ENCODE data around the gene PHLDA2.

PHLDA2 gene, protein sequence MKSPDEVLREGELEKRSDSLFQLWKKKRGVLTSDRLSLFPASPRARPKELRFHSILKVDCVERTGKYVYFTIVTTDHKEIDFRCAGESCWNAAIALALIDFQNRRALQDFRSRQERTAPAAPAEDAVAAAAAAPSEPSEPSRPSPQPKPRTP

DNA sequence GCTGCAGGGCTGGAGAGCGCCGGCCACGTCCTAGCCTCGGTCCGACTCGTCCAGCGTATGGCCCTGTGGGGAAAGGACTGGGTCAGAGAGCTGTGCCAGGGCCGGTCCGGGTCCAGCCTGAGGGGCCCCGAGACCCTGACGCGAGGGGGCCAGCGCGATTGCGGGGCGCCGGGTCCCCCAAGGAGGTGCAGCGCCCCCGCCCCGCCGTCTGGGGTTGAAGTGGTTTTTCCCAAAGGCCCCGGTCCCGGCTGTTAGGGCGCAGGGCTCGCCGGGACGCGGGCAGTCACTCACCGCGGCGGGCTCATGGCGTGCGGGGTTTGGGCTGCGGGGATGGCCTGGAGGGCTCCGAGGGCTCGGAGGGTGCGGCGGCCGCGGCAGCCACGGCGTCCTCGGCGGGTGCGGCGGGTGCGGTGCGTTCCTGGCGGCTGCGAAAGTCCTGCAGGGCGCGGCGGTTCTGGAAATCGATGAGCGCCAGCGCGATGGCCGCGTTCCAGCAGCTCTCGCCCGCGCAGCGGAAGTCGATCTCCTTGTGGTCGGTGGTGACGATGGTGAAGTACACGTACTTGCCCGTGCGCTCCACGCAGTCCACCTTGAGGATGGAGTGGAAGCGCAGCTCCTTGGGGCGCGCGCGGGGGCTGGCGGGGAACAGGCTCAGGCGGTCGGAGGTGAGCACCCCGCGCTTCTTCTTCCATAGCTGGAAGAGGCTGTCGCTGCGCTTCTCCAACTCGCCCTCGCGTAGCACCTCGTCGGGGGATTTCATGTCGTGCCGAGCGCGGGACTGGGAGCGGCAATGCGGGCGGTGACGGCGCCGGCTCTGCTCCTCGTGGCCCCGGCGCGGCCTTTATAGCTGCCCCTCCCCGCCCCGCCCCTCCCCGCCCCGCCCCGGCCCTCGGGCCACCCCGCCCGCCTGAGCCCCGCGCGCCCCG lies at the start of gene PHLDA2:
TSS of gene PHLDA2 (minus strand) at position 816 of the 926 bp plus-strand sequence. CDS start at position 760, 56 bp downstream.
- DNase-seq = peak; percentile 14

GRCh38 chr11:2977113-2977512 lies 47.9 kb upstream of the PHLDA2 start:
- DNase-seq = no peak

- DNase-seq = no peak
These were observed 47.3 kb upstream of the PHLDA2 start for GRCh38 chr11:2976294-2977063.

DNA sequence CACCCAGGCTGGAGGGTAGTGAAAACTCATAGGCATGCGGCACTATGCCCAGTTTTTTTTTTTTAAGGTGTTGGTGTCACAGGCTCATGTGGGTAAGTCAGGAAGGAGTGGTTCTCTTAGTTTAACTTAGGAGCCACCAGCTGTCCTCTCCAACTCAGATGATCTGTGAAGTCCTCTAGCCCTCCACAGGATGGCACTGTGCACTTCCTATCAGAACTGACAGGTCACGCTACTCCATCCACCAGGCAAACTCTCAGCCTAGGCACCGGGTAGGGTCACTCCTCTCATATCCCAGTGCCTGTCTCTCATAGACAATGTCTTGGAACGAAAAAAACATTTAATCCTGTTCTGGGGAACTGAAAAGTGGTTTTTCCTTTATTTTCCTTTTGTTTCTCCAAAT lies 46.4 kb upstream of the PHLDA2 start:
- DNase-seq = peak; percentile 3

DNA sequence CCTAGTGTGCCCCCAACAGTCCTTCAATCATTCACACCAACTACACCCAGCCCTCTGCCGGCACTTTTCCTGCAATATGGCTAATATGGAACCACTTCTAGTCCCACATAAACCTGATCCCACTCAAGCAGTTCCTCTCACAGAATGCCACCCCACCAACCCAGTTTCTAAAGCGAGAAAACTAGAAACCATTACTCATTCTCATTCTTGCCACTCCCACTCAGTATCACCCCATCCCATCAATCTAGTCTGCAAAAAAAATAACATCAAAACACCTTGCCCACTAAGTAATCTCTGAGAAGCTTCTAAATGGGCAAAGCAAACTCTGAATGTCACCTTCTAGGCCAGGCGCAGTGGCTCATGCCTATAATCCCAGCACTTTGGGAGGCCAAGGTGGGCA lies 45.1 kb upstream of the PHLDA2 start:
- no peak for DNase-seq

- DNase-seq = no peak
These were observed 39.2 kb upstream of the PHLDA2 start for GRCh38 chr11:2968341-2968900.

DNA sequence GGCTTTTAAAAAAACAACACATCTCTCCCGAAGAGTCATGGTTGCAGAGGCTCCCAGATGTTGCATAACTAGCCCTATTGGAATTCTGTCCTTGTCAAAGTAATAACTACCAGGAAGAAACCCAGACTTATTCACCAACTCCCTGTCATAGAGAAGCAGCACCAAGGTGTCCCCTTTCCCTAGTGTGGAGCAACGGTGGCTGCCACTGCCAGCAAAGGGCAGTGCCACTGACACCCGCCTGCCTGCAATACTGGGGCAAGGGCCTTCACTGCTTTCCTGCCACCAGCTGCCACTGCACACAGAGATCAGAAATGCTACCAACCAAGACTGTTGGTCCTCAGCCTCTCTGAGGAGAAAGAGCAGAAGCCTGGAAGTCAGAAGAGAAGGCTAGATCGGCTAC lies 35.6 kb upstream of the PHLDA2 start:
- no peak for DNase-seq

GRCh38 chr11:2963761-2964160 lies 34.5 kb upstream of the PHLDA2 start:
- no peak for DNase-seq

DNA sequence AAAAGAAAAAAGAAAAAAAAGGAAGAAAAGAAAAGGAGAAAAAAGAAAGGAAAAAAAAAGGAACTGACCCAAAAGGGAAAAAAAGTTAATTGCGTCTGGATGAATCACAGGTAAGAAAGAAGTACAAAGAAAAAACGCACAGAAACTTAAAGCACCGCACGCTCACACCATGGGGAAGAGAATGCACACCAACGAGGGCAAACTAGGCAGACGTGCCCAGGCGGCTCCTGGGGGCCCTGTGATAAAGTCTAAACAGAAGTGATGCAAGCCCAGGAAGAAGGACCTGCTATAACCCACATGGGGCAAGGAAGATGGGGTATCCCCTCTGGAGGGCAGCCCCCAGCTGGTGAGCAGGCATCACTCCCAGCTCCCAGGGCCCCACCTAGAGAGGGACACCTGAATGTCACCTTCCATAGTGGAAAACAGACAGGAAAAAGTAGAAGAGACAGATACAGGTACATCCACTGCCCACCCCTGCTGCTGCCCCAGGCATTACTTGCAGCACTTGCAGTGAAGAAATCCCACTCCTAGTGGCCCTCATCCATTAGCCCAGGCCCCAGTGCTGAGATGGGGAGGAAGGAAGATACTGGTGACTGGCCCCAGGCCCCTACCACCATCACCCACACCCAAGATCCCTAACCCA lies 34.0 kb upstream of the PHLDA2 start:
- DNase-seq = no peak

DNA sequence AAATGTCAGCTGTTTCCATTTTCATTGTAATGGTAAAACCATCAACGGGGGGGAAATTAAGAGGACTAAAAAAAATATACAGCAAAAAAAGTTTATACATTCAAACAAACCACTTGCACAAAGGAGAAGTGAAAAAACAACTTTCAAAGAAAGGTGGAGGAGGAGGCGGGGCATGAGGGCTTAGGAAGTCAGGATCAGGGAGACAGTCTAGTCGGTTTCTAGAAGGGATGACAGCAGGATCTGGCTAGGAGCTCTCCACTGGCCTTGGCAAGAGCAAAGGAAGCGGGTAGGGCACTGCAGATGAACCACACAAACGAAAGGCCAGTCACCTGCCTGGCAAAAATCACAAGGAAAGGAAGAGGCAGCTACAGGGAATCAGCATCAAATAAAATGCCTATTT lies 31.9 kb upstream of the PHLDA2 start:
- DNase-seq = no peak

GRCh38 chr11:2960139-2960538 lies 30.9 kb upstream of the PHLDA2 start:
- no peak for DNase-seq

DNA sequence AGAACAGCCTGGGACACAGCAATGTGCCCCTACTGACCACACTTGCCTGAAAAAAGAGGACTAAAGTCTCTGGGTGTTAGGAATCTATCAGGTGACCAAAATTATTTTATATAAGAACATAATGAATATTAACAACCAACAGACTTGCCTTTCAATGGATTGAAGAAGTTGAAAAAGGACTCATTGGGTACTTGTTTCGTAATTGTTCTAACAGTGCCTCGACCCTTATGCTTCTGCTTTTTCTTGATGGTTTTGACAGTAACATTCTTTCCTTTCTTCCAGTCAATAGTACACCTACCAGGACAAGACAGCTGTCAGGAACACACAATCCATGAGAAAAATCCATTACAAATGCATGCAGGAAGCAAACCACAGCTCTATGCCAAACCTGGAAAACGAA lies 29.0 kb upstream of the PHLDA2 start:
- no peak for DNase-seq

GRCh38 chr11:2955906-2956476 lies 26.8 kb upstream of the PHLDA2 start:
- DNase-seq = no peak

- DNase-seq = no peak
These were observed 25.0 kb upstream of the PHLDA2 start for GRCh38 chr11:2954263-2954662.

DNA sequence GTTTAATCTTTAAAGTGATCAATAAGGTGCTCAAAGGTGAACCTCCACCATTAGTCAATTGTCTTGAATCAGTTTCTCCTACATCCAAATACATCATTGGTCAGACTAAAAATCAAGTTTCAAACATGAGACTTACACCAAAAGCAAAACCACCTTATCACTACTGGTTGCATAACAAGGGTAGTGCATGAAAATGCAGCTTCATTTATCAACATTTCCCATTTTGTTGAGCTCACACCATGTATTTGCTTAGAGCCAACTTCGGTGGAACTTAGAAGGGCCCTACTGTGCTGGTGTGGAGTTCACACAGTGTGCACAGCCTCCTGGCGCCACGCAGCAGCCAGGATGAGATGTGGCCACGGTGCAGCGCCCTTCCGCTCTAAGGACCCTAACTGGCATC lies 23.1 kb upstream of the PHLDA2 start:
- no peak for DNase-seq

DNA sequence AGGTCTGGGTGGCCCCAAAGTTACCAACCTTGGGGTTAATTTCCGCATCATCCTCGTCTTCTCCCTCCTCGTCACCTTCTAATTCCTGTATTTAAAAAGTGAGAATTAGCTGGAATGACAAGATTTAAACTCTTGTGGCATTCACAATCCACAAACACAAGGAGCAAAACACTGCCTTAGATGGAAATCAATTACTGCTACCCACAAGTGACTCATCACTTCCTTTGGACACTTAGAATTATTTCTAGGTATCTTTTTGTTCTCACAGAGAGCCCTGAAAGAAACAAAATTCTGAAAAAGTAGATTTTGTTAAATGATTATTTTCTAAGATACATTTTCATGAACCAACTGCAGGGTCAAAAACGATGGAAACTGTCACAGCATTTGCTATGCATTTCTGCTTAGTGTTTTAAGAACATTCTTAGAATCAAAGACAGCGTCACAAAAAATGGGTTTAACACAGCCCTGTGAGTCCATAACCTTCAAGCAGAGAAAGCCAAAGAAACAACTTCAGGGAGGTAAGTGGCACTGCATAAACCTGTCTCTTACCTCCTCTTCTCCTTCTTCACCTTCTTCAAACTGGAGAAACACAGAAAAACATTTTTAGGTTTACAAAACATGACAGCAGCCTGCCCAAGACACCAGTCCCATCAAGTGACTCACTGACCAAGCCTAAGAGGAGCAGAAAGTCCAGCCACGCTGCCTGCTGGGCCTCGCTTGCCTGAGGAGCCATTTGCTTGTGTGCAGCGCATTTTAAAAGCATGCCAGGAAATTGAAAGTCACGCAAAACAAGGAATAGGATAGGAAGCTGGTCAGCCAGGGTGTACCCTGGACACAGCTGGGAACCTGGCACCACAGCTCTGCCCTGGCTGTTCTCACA lies 22.3 kb upstream of the PHLDA2 start:
- no peak for DNase-seq

DNA sequence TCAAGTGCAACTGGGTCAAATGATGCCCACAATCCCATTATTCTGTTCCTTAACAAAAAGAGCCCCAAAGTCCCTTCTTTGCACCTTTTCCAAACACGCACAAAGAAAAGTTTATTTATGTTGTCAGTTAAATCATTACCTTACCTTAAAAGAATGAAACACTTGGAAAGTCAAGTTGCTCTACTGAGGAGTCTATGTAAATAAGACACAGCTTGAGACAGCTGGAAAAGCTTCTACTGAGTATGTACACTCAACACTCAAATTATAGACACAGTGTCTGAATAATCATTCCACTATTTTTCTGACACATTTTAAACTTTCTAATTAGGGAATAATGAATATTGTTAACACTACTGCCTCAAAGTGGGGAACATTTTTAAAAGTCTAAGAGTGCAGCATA lies 21.6 kb upstream of the PHLDA2 start:
- DNase-seq = no peak

DNA sequence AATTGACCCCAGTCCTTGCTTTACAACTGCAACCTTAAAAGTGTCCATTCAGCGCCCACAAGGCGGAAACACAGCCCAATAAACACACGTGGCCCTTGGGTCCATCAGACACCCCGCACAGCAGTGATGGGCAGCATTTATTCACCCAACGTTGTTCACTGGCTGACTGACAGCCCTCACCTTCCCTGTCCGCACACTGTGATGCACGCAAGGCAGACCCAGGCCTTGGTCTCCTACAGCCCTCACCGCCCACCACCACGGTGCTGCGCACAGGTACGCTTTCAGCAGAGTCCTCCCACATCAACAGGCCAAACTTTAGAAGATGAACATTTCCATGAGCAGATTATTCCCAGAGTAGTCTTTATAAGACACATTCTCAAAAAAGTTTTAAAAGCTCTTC lies 20.7 kb upstream of the PHLDA2 start:
- DNase-seq = no peak

DNA sequence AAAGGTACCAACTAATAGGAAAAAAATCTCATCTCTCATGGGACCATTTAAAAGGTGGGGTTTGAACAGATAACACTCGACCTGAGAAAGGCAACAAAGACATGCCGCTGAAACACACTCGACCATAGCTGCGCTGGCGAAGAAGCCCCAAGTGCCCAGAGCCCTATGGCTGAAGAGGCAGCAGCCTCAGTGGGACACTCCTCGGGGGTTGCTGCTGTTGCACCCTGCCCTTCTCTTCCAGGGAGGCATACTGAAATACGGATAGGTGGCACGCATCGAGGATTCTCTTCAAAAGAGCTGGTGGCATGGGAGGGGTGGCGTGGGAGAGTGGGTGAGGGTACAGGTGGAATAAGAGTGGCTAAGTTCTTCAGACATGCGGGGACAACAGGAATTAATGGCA lies 18.5 kb upstream of the PHLDA2 start:
- DNase-seq = no peak

- no peak for DNase-seq
These were observed 16.6 kb upstream of the PHLDA2 start for GRCh38 chr11:2945757-2946287.
